A549 (cell line): Measurements from ENCODE around the gene MOK.
A peak's percentile ranks its signal among the peaks of the same experiment; 100 is the strongest.

Experiments used
- CTCF ChIP-seq: fragments of >200 bp; sonication (Bioruptor Twin); formaldehyde crosslinking; IDR thresholded peaks from 3 replicates; pipeline ENCODE4 v1.5.1; 2016
- EP300 ChIP-seq, 2 experiments: fragments of >200 bp; sonication (Bioruptor Twin); formaldehyde crosslinking; IDR thresholded peaks; 2 replicates in 1 of 2; 3 replicates in 1 of 2; pipeline ENCODE4 v1.6.1; 2016 to 2017
- MAFK ChIP-seq: fragments of 450-650 bp; IDR thresholded peaks from 2 replicates; pipeline ENCODE4 v1.6.1; 2014; ENCODE audit not compliant: partially characterized antibody
- MYC ChIP-seq: IDR thresholded peaks from 2 replicates; pipeline ENCODE4 v1.6.1; 2012; ENCODE audit warnings: mild to moderate bottlenecking, inconsistent platforms, low read length, improper control_type of control experiment, borderline replicate concordance
- PBX3 ChIP-seq: IDR thresholded peaks from 2 replicates; pipeline ENCODE4 v1.6.1; 2012
- POLR2A ChIP-seq: IDR thresholded peaks from 2 replicates; pipeline ENCODE4 v1.6.1; 2012; ENCODE audit warnings: mild to moderate bottlenecking, low read length
- RAD21 ChIP-seq, 2 experiments: fragments of >200 bp in 1 of 2; sonication (Bioruptor Twin) in 1 of 2; formaldehyde crosslinking in 1 of 2; IDR thresholded peaks in 1 of 2; conservative IDR thresholded peaks in 1 of 2; 2 replicates in 1 of 2; 3 replicates in 1 of 2; pipeline ENCODE4 v1.6.1; 2012 to 2018; ENCODE audit warnings: inconsistent platforms in 1 of 2
- REST ChIP-seq: fragments of 200-600 bp; sonication (generic); IDR thresholded peaks from 2 replicates; pipeline ENCODE4 v1.6.1; 2016; ENCODE audit warnings: antibody characterized with exemption, mild to moderate bottlenecking, moderate library complexity
- RFX5 ChIP-seq: fragments of 450-650 bp; IDR thresholded peaks from 2 replicates; pipeline ENCODE4 v1.7.1; 2014; ENCODE audit warnings: antibody characterized with exemption, mild to moderate bottlenecking, moderate library complexity
- RNF2 ChIP-seq: fragments of 200-600 bp; sonication (generic); IDR thresholded peaks from 2 replicates; pipeline ENCODE4 v1.6.1; 2016; ENCODE audit warnings: low read depth, mild to moderate bottlenecking, antibody characterized with exemption, moderate library complexity, borderline replicate concordance
- SMC3 ChIP-seq: fragments of >200 bp; sonication (Bioruptor Twin); formaldehyde crosslinking; IDR thresholded peaks from 3 replicates; pipeline ENCODE4 v1.6.1; 2018; ENCODE audit warnings: inconsistent platforms
- SREBF2 ChIP-seq: fragments of 450-650 bp; IDR thresholded peaks from 2 replicates; pipeline ENCODE4 v1.6.1; 2014; ENCODE audit warnings: mild to moderate bottlenecking, moderate library complexity

DNA sequence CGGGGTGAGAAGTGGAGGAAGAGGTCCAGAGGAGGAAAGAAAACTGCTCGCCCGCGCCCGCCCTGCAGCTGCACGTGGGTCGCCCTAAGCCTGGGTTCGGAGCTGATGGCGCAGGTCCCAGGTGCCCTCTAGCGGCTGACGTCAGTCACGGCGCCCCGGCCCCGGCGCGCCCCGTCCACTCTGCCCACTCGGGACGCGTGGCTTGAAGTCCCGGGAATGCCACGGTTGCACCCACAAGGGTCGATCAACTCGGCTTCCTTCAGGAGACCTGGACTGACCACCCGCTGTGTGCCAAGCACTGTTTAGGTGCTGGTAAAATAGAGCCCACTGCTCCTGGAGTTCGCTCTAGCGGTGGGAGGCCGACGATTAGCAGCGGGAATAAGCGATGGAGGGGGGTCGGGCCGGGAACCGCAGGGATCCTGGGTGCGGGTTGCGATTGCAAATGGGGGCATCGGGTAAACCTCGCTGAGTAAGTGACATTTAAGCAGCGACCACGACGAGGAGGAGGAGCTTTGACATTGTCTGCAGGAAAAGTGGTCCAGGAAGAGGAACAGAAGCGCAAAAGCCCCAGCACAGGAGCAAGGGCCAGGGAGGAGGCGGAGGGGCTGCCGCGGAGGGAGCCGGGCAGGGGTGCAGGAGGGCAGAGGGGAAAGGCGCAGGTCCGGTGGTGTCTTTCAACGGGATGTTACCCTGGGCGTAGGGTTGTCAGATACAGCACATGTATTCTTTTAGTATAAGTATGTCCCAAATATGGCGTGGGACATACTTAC is 9.5 kb upstream of the MOK start:
- TF ChIP-seq CTCF: peak; percentile 97
- TF ChIP-seq POLR2A: no peak
- TF ChIP-seq MAFK: no peak
- TF ChIP-seq PBX3: no peak
- TF ChIP-seq SREBF2: no peak
- no peak for TF ChIP-seq REST
- no peak for TF ChIP-seq RNF2
- peak; percentile 96 to 99 for TF ChIP-seq RAD21 (conservative IDR thresholded peaks at IDR 0.05 in 1 of 2, IDR thresholded peaks at IDR 0.05 in 1 of 2)
- no peak for TF ChIP-seq RFX5
- no peak for TF ChIP-seq EP300 (IDR thresholded peaks at IDR 0.05)
- peak; percentile 92 for TF ChIP-seq MYC
- peak; percentile 96 for TF ChIP-seq SMC3
